Measurements from ENCODE around the gene NKD1.

GRCh38 chr16:50552476-50553101 is 4.4 kb downstream of the NKD1 start:
- TF ChIP-seq POLR2A (IDR thresholded peaks at IDR 0.05) = no peak
- TF ChIP-seq CTCF (IDR thresholded peaks at IDR 0.05) = no peak
- TF ChIP-seq POLR2AphosphoS5 (IDR thresholded peaks at IDR 0.05) = no peak
- no peak for TF ChIP-seq EP300 (IDR thresholded peaks at IDR 0.05)

All from sigmoid colon (tissue), 4 donors.